Retinal pigment epithelial cell (primary cell): ENCODE measurements around the gene FNDC3B.

Source experiments
- DNase-seq: peaks from one replicate; pipeline ENCODE4 v3.0.0-alpha.2; 2010; ENCODE audit warnings: low read depth
- H3K4me3 ChIP-seq: 2 replicates; pipeline ENCODE4 v1.5.1; 2011; ENCODE audit warnings: mild to moderate bottlenecking, low read length, control low read depth, moderate library complexity
- TF ChIP-seq, protein P1 (sequence below): conservative IDR thresholded peaks from 2 replicates; pipeline ENCODE4 v1.5.1; 2011; ENCODE audit warnings: low read depth, low read length, control low read depth, inconsistent platforms

Gene FNDC3B

DNA sequence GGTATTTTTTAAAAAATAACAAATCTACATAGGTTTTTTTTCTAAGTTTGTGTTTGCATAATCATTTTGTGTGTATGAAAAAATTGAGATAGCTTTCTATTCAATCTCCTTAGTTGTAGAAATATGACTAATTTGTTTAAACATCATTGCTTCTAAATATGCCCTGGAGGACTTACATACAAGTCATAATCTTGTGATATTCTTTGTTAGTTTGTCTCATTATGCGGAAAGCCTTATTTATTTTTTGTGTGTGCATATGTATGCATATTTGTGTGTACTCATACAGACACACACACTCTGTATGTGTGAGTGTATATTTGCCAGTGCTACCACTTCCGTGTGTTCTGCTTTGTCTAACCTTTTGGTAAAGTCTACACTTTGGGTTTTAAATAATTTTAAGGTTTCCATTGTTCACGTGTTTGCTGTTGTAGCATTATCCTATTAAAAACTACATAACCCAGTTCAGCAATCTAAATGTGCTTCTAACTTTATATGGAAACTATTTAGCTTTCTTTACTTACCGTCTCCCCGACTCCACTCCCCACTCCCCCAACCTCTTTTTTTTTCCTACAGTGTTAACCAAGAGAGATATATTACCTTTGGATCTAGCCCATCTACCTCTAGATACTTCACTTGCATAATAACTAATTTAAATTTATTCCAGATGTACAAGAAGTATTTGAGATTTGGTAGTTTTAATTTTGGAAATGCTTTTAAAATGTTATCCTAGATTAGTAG, 111.7 kb downstream of the FNDC3B start:
- no peak overlapping the region for H3K4me3 ChIP-seq
- TF ChIP-seq, protein P1, sequence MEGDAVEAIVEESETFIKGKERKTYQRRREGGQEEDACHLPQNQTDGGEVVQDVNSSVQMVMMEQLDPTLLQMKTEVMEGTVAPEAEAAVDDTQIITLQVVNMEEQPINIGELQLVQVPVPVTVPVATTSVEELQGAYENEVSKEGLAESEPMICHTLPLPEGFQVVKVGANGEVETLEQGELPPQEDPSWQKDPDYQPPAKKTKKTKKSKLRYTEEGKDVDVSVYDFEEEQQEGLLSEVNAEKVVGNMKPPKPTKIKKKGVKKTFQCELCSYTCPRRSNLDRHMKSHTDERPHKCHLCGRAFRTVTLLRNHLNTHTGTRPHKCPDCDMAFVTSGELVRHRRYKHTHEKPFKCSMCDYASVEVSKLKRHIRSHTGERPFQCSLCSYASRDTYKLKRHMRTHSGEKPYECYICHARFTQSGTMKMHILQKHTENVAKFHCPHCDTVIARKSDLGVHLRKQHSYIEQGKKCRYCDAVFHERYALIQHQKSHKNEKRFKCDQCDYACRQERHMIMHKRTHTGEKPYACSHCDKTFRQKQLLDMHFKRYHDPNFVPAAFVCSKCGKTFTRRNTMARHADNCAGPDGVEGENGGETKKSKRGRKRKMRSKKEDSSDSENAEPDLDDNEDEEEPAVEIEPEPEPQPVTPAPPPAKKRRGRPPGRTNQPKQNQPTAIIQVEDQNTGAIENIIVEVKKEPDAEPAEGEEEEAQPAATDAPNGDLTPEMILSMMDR = no peak
- no peak for DNase-seq

DNA sequence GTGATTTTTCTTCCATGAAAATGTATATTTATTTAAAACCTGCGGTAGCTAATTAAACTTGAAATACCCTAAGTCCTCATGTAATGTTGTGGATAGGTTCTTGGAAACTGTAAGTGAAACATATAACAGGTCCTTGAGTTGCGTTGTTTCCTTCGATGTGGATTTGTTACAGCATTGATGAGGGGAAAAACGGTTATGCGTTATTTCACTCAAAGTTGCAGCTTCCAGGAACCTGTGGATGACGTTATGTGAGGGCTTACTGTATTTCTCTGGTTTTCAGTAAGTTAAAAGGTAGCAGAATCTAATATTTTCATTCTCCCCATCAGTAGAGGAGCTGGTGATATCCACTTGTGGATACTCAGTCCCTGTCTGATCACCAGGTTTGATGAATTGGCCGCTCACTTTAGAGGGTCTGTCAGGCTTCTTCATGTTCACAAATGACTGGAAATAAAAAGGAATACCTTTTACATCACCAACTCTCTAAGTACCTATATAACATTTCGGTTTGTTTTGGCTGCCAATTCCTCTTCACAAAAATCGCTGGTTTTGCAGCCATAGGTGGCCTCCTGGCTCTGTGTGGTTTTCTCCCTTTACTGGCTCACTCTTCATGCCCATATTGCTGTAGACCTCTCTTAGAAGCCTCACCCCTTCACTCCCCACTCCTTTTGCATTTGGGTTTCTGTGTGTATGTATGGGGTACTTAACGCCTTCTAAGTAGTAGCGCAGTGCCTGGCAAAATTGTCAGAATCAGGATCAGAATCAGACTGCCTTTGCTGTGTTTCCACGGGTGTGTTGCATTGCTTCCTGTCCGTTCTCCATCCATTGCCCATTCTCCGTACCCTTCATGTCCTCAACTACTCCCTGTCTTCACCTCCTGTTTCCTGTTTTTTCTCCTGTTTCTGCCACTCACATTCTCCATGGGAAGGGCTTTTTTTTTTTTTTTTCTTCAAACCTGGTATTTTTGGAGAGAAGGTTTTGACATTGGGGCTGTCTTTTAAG, 112.6 kb downstream of the FNDC3B start:
- no peak for DNase-seq
- TF ChIP-seq, protein P1 = no peak
- no peak overlapping the region for H3K4me3 ChIP-seq

DNA sequence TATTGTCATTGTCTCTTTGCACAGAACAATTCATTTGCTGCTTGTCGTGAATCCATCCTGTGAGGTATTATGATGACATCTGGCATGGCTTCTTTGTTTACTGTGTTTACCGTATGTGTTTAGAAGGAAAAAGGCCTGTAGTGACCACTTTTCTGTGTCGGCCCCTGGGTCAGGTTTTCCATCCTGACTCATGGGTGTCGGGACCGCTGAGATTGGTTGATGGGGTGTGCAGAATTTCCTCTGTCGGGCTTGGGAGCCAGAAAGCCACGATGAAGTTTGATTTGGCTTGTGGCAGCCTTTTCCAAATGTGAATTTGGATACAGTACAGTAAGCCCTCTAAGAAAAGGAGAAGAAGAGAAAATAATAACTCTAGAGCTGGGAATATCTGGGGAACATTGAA, 113.5 kb downstream of the FNDC3B start:
- no peak overlapping the region for H3K4me3 ChIP-seq
- TF ChIP-seq, protein P1 = no peak
- no peak for DNase-seq

DNA sequence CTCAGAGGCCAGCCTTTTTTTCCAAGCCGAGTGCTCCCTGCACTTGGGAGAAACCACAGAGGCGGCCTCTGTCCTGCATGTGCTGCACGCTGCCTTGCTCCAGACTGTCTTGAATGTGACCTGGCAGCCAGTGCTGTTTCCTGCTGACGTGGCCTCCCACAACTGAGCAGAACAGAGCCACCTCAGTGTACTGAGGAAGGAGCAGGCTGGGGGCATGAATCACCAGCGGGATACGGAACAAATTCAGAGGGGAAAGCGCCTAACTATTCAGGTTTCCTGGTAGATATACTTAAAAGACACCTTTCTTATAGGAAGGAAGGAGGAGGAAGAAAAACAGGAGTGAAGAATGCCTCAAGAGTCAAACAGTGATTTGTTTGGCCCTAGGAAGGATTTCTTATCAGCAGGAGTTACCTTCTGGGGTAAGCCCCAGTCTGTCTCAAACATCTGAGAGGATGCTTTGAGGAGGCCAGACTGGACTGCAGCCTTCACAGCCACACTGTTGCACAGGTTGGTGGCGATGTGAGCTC, 114.0 kb downstream of the FNDC3B start:
- H3K4me3 ChIP-seq = no peak overlapping the region
- DNase-seq = peak; percentile 98
- TF ChIP-seq, protein P1 = no peak

DNA sequence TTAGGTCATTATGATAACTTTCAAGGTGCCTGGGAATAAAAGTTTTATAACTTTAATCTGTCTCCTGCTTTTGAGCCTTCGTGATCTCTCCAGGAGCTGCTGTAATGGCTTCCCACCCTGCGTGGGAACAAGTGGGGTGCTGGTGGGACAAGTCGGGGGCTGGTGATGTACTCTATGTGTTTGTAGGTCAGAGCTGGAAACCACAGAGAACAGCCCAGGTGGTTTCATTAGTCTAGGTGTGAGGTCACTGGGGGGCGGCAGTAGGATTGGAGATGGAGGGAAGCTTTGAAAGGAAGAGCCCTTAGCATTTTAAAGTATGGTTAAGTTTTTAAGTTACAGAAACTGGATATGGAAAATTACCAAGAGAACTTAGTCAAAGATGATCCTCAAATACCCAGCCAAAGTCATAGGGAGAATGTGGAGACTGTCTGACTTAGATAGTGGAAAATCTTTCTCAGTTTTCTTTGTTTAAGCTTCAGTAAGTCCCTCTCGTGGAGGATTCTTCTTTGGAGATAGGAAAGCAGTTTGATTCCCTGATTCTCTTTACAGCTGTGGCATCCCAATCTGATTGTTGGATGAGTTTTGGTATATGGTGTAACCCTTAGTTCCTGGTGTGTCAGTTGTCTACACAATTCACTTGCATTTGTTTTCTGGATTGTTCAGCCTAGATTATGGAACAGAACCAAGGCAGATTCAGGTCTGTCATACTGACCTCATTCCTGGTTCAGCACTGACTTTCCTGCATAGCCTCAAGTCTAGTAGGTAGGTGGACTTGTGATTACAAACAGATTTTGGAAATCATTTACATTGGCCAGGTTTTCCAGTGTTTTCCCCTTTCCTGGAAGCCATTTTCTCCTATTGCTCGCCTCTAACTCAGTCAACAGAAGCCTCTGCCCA, 115.6 kb downstream of the FNDC3B start:
- TF ChIP-seq, protein P1 = no peak
- DNase-seq = no peak
- no peak overlapping the region for H3K4me3 ChIP-seq

DNA sequence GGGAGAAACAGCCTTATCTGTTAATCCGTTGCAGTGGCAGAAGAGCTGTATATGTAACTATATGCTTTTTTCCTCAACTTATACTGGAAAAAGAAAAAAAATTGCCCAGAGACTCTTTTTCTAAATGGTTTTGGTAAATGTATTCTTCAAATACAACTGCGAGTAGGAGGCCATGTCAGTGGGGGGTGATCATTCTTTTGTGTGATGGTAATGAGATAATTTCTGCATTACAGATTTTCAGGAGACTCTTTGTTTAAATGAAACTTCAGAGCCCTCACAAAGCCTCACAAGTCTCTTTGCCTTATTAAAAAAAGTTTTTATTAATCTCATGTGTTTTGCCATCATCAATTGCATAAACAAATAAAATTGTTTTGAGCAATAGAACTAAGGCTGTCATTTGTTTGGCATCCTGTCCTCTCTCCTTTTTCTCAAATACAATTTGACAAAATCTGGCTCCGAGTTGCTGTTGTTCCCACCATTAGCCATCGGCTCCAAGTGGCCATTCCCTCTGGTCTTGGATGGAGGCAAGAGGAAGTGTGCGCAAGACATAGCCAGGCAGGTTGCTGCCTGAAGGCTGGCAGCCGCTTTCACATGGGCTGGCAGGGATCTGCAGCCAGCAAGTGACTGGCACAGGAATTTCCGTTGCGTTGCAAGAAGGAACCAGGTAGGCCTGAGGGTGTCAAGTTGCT, 116.7 kb downstream of the FNDC3B start:
- TF ChIP-seq, protein P1 = no peak
- DNase-seq = no peak
- H3K4me3 ChIP-seq = no peak overlapping the region
